IMR-90 (cell line): ENCODE measurements around the gene RAD51B. TPM values are rescaled to one million over a fixed set of nuclear protein-coding genes. Genes with fewer than 3 reads are reported as not detected.

Experiments used
- ATAC-seq: fragments of 200-7000 bp; cut with Tn5 transposase; 2 replicates; pipeline ENCODE4 v1.9.1; 2020; ENCODE audit warnings: low read depth, mild to moderate bottlenecking, moderate library complexity
- BruUV-seq: library from RNA; stranded (reverse); fragments of 400-500 nt; replicated peaks from 2 replicates; lab custom pipeline; 2021; lab: Mats Ljungman, UMichigan
- CTCF ChIA-PET: fragments of 300-600 bp; formaldehyde crosslinking; extraction: SDS; loops from one replicate; lab custom pipeline; 2021; ENCODE audit warnings: antibody characterized with exemption; lab: Yijun Ruan, JAX
- POLR2A ChIA-PET: fragments of 300-600 bp; sonication (Branson Sonifier 250); formaldehyde crosslinking; loops from one replicate; lab custom pipeline; 2022; ENCODE audit warnings: antibody characterized with exemption; ENCODE audit not compliant: unreplicated experiment; lab: Charles Lee
- DNase-seq: peaks from one replicate; pipeline ENCODE4 v3.0.0; 2013
- H2AFZ ChIP-seq: replicated peaks from 2 replicates; pipeline ENCODE3; 2013; ENCODE audit warnings: low read length, mild to moderate bottlenecking; ENCODE audit not compliant: poor library complexity
- H2AK5ac ChIP-seq: 2 replicates; pipeline ENCODE4 v1.6.1; 2013; ENCODE audit warnings: low read depth, low read length, inconsistent platforms
- H2AK9ac ChIP-seq: replicated peaks from 2 replicates; pipeline ENCODE3; 2013; ENCODE audit warnings: mild to moderate bottlenecking, low read depth, low read length, moderate library complexity; ENCODE audit not compliant: poor library complexity
- H2BK120ac ChIP-seq: 2 replicates; pipeline ENCODE4 v1.6.1; 2013; ENCODE audit warnings: low read depth, low read length, inconsistent platforms
- H2BK15ac ChIP-seq: 3 replicates; pipeline ENCODE4 v1.6.1; 2013; ENCODE audit warnings: low read depth, low read length, inconsistent platforms
- H2BK20ac ChIP-seq: 2 replicates; pipeline ENCODE4 v1.6.1; 2013; ENCODE audit warnings: low read depth, mild to moderate bottlenecking, inconsistent platforms, low read length, moderate library complexity
- H2BK5ac ChIP-seq: 2 replicates; pipeline ENCODE4 v1.6.1; 2013; ENCODE audit warnings: mild to moderate bottlenecking, low read depth, low read length, inconsistent platforms; ENCODE audit not compliant: poor library complexity, severe bottlenecking
- H3K14ac ChIP-seq: replicated peaks from 2 replicates; pipeline ENCODE4 v1.6.1; 2013; ENCODE audit warnings: low read depth, low read length, inconsistent platforms
- H3K18ac ChIP-seq: 2 replicates; pipeline ENCODE4 v1.6.1; 2013; ENCODE audit warnings: low read depth, low read length, control low read depth
- H3K23ac ChIP-seq: 2 replicates; pipeline ENCODE4 v1.6.1; 2013; ENCODE audit warnings: low read depth, low read length, inconsistent platforms
- H3K27ac ChIP-seq: 2 replicates; pipeline ENCODE4 v1.5.1; 2013; ENCODE audit warnings: mild to moderate bottlenecking, control low read depth, low read length; ENCODE audit not compliant: insufficient read depth
- H3K27me3 ChIP-seq: 2 replicates; pipeline ENCODE4 v1.6.1; 2013; ENCODE audit warnings: low read length; ENCODE audit not compliant: control insufficient read depth, insufficient read depth
- H3K36me3 ChIP-seq: 2 replicates; pipeline ENCODE4 v1.6.1; 2013; ENCODE audit warnings: low read length, mixed read lengths; ENCODE audit not compliant: control insufficient read depth, insufficient read depth
- H3K4ac ChIP-seq: 2 replicates; pipeline ENCODE4 v1.6.1; 2013; ENCODE audit warnings: low read depth, low read length, inconsistent platforms
- H3K4me1 ChIP-seq: 2 replicates; pipeline ENCODE4 v1.6.1; 2013; ENCODE audit warnings: low read length, mixed read lengths; ENCODE audit not compliant: control insufficient read depth, insufficient read depth
- H3K4me2 ChIP-seq: 2 replicates; pipeline ENCODE4 v1.6.1; 2013; ENCODE audit warnings: low read depth, mild to moderate bottlenecking, control low read depth, low read length, moderate library complexity
- H3K4me3 ChIP-seq: 2 replicates; pipeline ENCODE4 v1.5.1; 2013; ENCODE audit warnings: low read depth, mild to moderate bottlenecking, control low read depth, low read length, moderate library complexity; ENCODE audit not compliant: insufficient read depth
- H3K56ac ChIP-seq: 2 replicates; pipeline ENCODE4 v1.6.1; 2013; ENCODE audit warnings: low read length, inconsistent platforms; ENCODE audit not compliant: insufficient read depth; ENCODE audit errors: extremely low read depth
- H3K79me1 ChIP-seq, 2 experiments: 2 replicates each; pipeline ENCODE4 v1.6.1; 2013; ENCODE audit warnings: low read length in 2 of 2, inconsistent platforms in 1 of 2, low read depth in 1 of 2
- H3K9ac ChIP-seq: 2 replicates; pipeline ENCODE4 v1.6.1; 2013; ENCODE audit warnings: low read depth, low read length, control low read depth
- H3K9me1 ChIP-seq: 2 replicates; pipeline ENCODE4 v1.6.1; 2013; ENCODE audit warnings: low read length, inconsistent platforms; ENCODE audit not compliant: insufficient read depth
- H3K9me3 ChIP-seq: 2 replicates; pipeline ENCODE4 v1.6.1; 2013; ENCODE audit warnings: low read length; ENCODE audit not compliant: control insufficient read depth, insufficient read depth
- H4K20me1 ChIP-seq: 2 replicates; pipeline ENCODE4 v1.6.1; 2013; ENCODE audit warnings: low read length, inconsistent platforms; ENCODE audit not compliant: insufficient read depth
- H4K5ac ChIP-seq: 2 replicates; pipeline ENCODE4 v1.6.1; 2013; ENCODE audit warnings: mild to moderate bottlenecking, low read depth, low read length, control low read depth
- H4K8ac ChIP-seq, 2 experiments: 2 replicates each; pipeline ENCODE4 v1.6.1; 2013; ENCODE audit warnings: low read depth in 2 of 2, low read length in 2 of 2, control low read depth in 1 of 2, inconsistent platforms in 1 of 2
- H4K91ac ChIP-seq: 2 replicates; pipeline ENCODE4 v1.6.1; 2013; ENCODE audit warnings: low read depth, low read length, inconsistent platforms; ENCODE audit not compliant: insufficient read depth
- BHLHE40 ChIP-seq: fragments of 150-350 bp; IDR thresholded peaks from 2 replicates; pipeline ENCODE4 v1.6.1; 2016; ENCODE audit warnings: mild to moderate bottlenecking, low read depth, low read length
- CEBPB ChIP-seq: IDR thresholded peaks from 2 replicates; pipeline ENCODE4 v1.6.1; 2012; ENCODE audit warnings: low read depth, low read length, improper control_type of control experiment
- CHD1 ChIP-seq: IDR thresholded peaks from 2 replicates; pipeline ENCODE4 v1.6.1; 2012; ENCODE audit warnings: low read depth, low read length, improper control_type of control experiment
- CTCF ChIP-seq: conservative IDR thresholded peaks from 2 replicates; pipeline ENCODE4 v1.5.1; 2012; ENCODE audit warnings: mild to moderate bottlenecking, low read depth, low read length, improper control_type of control experiment
- ELK1 ChIP-seq: fragments of 150-350 bp; IDR thresholded peaks from 2 replicates; pipeline ENCODE4 v1.6.1; 2016; ENCODE audit warnings: low read depth, mild to moderate bottlenecking, low read length, moderate library complexity, borderline replicate concordance
- FOS ChIP-seq: fragments of 150-350 bp; IDR thresholded peaks from 2 replicates; pipeline ENCODE4 v1.6.1; 2016; ENCODE audit warnings: low read depth, low read length
- MAFK ChIP-seq: IDR thresholded peaks from 2 replicates; pipeline ENCODE4 v1.6.1; 2012; ENCODE audit warnings: low read depth, low read length, improper control_type of control experiment
- MAZ ChIP-seq: IDR thresholded peaks from 2 replicates; pipeline ENCODE4 v1.6.1; 2012; ENCODE audit warnings: low read depth, mild to moderate bottlenecking, low read length, improper control_type of control experiment, moderate library complexity, borderline replicate concordance
- MXI1 ChIP-seq: IDR thresholded peaks from 2 replicates; pipeline ENCODE4 v1.6.1; 2012; ENCODE audit warnings: low read depth, mild to moderate bottlenecking, low read length, moderate library complexity, borderline replicate concordance
- NFE2L2 ChIP-seq: fragments of 150-350 bp; IDR thresholded peaks from 2 replicates; pipeline ENCODE4 v1.6.1; 2016; ENCODE audit warnings: low read depth, mild to moderate bottlenecking, low read length
- POLR2A ChIP-seq: IDR thresholded peaks from 2 replicates; pipeline ENCODE4 v1.6.1; 2012; ENCODE audit warnings: mild to moderate bottlenecking, low read depth, low read length
- RAD21 ChIP-seq: IDR thresholded peaks from 2 replicates; pipeline ENCODE4 v1.6.1; 2012; ENCODE audit warnings: low read length, improper control_type of control experiment
- RCOR1 ChIP-seq: IDR thresholded peaks from 2 replicates; pipeline ENCODE4 v1.6.1; 2012; ENCODE audit warnings: mild to moderate bottlenecking, low read length, improper control_type of control experiment; ENCODE audit not compliant: insufficient replicate concordance
- RFX5 ChIP-seq: IDR thresholded peaks from 2 replicates; pipeline ENCODE4 v1.8.0; 2012; ENCODE audit warnings: low read depth, mild to moderate bottlenecking, low read length, moderate library complexity
- SMC3 ChIP-seq: fragments of 150-350 bp; IDR thresholded peaks from 2 replicates; pipeline ENCODE4 v1.6.1; 2016; ENCODE audit warnings: low read depth, mild to moderate bottlenecking, antibody characterized with exemption, low read length, moderate library complexity
- USF2 ChIP-seq: fragments of 150-350 bp; IDR thresholded peaks from 2 replicates; pipeline ENCODE4 v1.6.1; 2017; ENCODE audit warnings: mild to moderate bottlenecking, antibody characterized with exemption, low read length, low read depth
- WGBS, 2 experiments: methylation state at CpG; one replicate each; pipeline versions ENCODE4 v1.1.5 to v1.1.7; 2013; ENCODE audit warnings: missing lambda C conversion rate in 2 of 2; ENCODE audit not compliant: insufficient read length in 1 of 2; ENCODE audit errors: extremely low coverage in 2 of 2; 5-methylcytosine and 5-hydroxymethylcytosine counted together
- dilution Hi-C: fragments of 300-500 bp; cut with HindIII; formaldehyde crosslinking; loops from one replicate; pipeline ENCODE4 v1.14.3; 2018; ENCODE audit warnings: low sequenced_read_pairs; ENCODE audit not compliant: unreplicated experiment
- in situ Hi-C: fragments of 300-500 bp; cut with MboI; formaldehyde crosslinking; loops from 3 replicates; pipeline ENCODE4 v1.14.3; 2019; ENCODE audit warnings: low sequenced_read_pairs, inconsistent platforms, mixed read lengths
- intact Hi-C: fragments of 100-400 bp; cut with micrococcal nuclease; formaldehyde crosslinking; loops from 2 replicates; pipeline ENCODE4 v1.10.0; 2022
- polyA plus RNA-seq, 3 experiments: library from polyadenylated mRNA; depleted of rRNA; stranded (reverse); fragments of >200 nt; gene quantifications; 2 replicates each; pipeline ENCODE4 v1.2.3, GENCODE V29; 2012; ENCODE audit warnings: low replicate concordance in 1 of 3
- total RNA-seq: library from RNA; depleted of rRNA; stranded (reverse); fragments of >200 nt; gene quantifications from 2 replicates; pipeline ENCODE4 v1.2.3, GENCODE V29; 2012

RAD51B gene
- total and polyA plus RNA-seq, 2 of the 4 experiments (the other 2 are of a cell fraction), result 5.1 to 18.8 TPM

GRCh38 chr14:68020999-68021663 lies 201.6 kb downstream of the RAD51B start:
- intact Hi-C loops, result no loop called here
- Histone ChIP-seq H3K79me1 (0 out of 4 replicates have a peak, but pooled peaks cover 0 to 3% of the 10 kb centered on the region in 2 experiments), H3K9me1 (0 out of 2 replicates have a peak, but pooled peaks cover 4% of the 10 kb centered on the region), H3K56ac (no peak overlapping the region), H4K8ac (no peak overlapping the region), H3K4me1 (peaks cover 1% of the 10 kb centered on the region; the same call in 1 of the 2 replicates), H2BK20ac (no peak overlapping the region), H2AFZ (peak overlapping the region; percentile 5), H4K5ac (no peak overlapping the region), H2AK9ac (no peak overlapping the region), H3K18ac (no peak overlapping the region), H2AK5ac (no peak overlapping the region), H3K4me2 (no peak overlapping the region), H3K14ac (no peak overlapping the region), H4K20me1 (no peaks in the 10 kb centered on the region), H3K9me3 (peaks cover 3% of the 10 kb centered on the region), H3K9ac (no peak overlapping the region), H3K4ac (no peak overlapping the region), H3K27ac (no peak overlapping the region), H3K27me3 (no peaks in the 10 kb centered on the region), H2BK15ac (no peak overlapping the region), H4K91ac (no peak overlapping the region), H3K4me3 (no peak overlapping the region), H2BK5ac (no peak overlapping the region), H2BK120ac (no peak overlapping the region), H3K36me3 (no peaks in the 10 kb centered on the region), H3K23ac (no peak overlapping the region)
- DNase-seq (no peak), ATAC-seq (no peak)
- BruUV-seq, result no TSS peak
- TF ChIP-seq ELK1 (no peak), CTCF (no peak), MAZ (no peak), CEBPB (no peak), NFE2L2 (no peak), BHLHE40 (no peak), FOS (no peak), MAFK (no peak), USF2 (no peak), POLR2A (no peak), CHD1 (no peak), MXI1 (no peak), RAD21 (no peak), RFX5 (no peak), RCOR1 (no peak), SMC3 (no peak)
- in situ Hi-C loops, result no loop called here
- ChIA-PET CTCF (no interaction called here), POLR2A (no interaction called here)
- dilution Hi-C loops, result no loop called here
- 20% methylated on average over 1 of the region's 4 CpGs; no CpG with 5 or more reads in 1 of the 2 experiments for WGBS, 2 experiments
